Esophagus muscularis mucosa (tissue), 4 donors: Measurements from ENCODE around the gene SH3PXD2A. TPM values are rescaled to one million over a fixed set of nuclear protein-coding genes. Genes with fewer than 3 reads are reported as not detected.
A peak's percentile ranks its signal among the peaks of the same experiment; 100 is the strongest.

Source experiments
- DNase-seq: peaks from one replicate; pipeline ENCODE4 v3.0.0-alpha.2; 2017; ENCODE audit errors: extremely low spot score
- H3K27ac ChIP-seq, 4 donors: fragments of 200-600 bp; sonication (generic); replicated peaks in 1 of 4; 1 replicate in 3 of 4; 2 replicates in 1 of 4; pipeline ENCODE4 v1.5.1; 2016 to 2019; ENCODE audit warnings: mild to moderate bottlenecking in 1 of 4
- H3K27me3 ChIP-seq, 4 donors: fragments of 200-600 bp; sonication (generic); one replicate each; pipeline versions ENCODE4 v1.5.1 to v1.6.0; 2016 to 2019
- H3K36me3 ChIP-seq, 4 donors: fragments of 200-600 bp; sonication (generic); one replicate each; pipeline ENCODE4 v1.5.1; 2016 to 2019
- H3K4me1 ChIP-seq, 4 donors: fragments of 200-600 bp; sonication (generic); one replicate each; pipeline ENCODE4 v1.5.1; 2016 to 2019
- H3K4me3 ChIP-seq, 4 donors: fragments of 200-600 bp; sonication (generic); 1 replicate in 2 of 4; 2 replicates in 2 of 4; pipeline ENCODE4 v1.5.1; 2016 to 2019; ENCODE audit warnings: mild to moderate bottlenecking in 4 of 4, moderate library complexity in 1 of 4
- H3K9me3 ChIP-seq, 4 donors: fragments of 200-600 bp; sonication (generic); 1 replicate in 3 of 4; 2 replicates in 1 of 4; pipeline ENCODE4 v1.5.1; 2016 to 2019
- EP300 ChIP-seq: sonication (generic); formaldehyde crosslinking; IDR thresholded peaks from one replicate; pipeline ENCODE4 v1.6.1; 2017; ENCODE audit warnings: antibody characterized with exemption
- POLR2A ChIP-seq: fragments of 450-650 bp; IDR thresholded peaks from one replicate; pipeline ENCODE4 v1.6.1; 2017; ENCODE audit warnings: antibody characterized with exemption, moderate library complexity, mild to moderate bottlenecking, low read depth
- POLR2AphosphoS5 ChIP-seq, 2 donors: sonication (generic); formaldehyde crosslinking; IDR thresholded peaks; one replicate each; pipeline ENCODE4 v1.6.1; 2017; ENCODE audit warnings: antibody characterized with exemption in 2 of 2
- WGBS: methylation state at CpG from one replicate; pipeline ENCODE4 v1.1.5; 2018; 5-methylcytosine and 5-hydroxymethylcytosine counted together
- intact Hi-C: fragments of 100-400 bp; cut with DNase I; formaldehyde crosslinking; loops from one replicate; pipeline ENCODE4 v1.15.1; 2023
- total RNA-seq, 4 donors: library from RNA; depleted of rRNA; stranded (reverse); fragments of >200 nt; gene quantifications; one replicate each; pipeline versions ENCODE4 v1.1.0 to v1.2.1, GENCODE V29; 2016
- TF ChIP-seq, protein P1 (sequence below), 3 experiments: fragments of 200-600 bp in 2 of 3; fragments of 450-650 bp in 1 of 3; sonication (generic) in 2 of 3; IDR thresholded peaks; one replicate each; pipeline ENCODE4 v1.5.1; 2017 to 2019; ENCODE audit warnings: antibody characterized with exemption in 3 of 3, mild to moderate bottlenecking in 2 of 3, moderate library complexity in 1 of 3

Gene SH3PXD2A
- total RNA-seq, 4 donors from 2014 or later: 30.5 to 69.3 (median 40.0) TPM

DNA sequence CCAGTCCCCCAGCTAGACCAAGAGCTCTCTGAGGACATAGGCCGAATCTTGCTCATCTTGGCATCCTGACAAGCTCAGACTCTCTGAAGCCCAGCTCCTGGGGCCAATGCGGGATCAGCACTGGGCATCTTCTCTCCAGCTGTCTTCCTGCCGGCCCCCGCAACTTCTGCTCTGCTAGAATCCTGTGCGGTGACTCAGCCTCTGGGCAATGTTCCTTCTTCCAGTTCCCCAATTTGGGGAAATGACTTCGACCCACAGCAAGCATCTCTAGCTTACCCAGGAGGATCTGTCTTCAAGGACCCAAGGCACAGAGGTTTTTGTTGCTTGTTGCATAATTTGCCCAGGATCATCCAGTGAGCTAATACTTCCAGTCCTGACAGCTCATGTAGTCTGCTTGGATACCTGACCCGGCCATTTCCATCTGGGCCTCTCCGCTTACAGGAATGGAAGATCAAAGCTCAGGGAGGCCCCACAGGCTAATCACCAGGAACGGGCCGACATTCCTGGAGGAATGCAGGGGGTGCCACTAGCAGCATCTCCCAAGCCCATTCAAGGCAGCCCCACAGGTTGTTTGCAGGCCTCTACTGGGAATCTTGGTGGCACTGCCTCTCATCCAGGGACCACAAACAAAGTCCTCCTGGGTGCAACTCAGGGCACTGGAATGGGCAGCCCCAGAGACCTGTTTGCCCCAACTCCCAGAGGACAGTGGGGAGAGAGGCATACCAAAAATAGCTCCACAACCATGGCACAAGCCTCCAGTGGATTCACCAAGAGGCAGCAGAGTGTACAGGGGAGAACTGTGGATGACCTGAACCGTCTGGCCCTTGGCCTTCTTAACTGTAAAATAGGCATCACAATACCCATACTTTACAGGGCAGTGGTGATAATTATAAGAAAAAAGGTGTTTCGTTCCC is 210.0 kb downstream of the SH3PXD2A start:
- Histone ChIP-seq H3K4me1 (peaks cover 61 to 100% (median 88%) of the 10 kb centered on the region in 4 donors), H3K9me3 (no peaks in the 10 kb centered on the region), H3K27ac (peak overlapping the region; percentile 53 to 84 (median 71)), H3K4me3 (no peak overlapping the region), H3K36me3 (peaks cover 0 to 12% (median 11%) of the 10 kb centered on the region in 4 donors), H3K27me3 (no peaks in the 10 kb centered on the region)
- intact Hi-C loops: no loop called here
- TF ChIP-seq POLR2A (no peak), POLR2AphosphoS5 (IDR thresholded peaks at IDR 0.05) (peak; percentile 41 to 52)
- peak; percentile 96 for DNase-seq
- 39% methylated on average over 12 of the region's 12 CpGs for WGBS

DNA sequence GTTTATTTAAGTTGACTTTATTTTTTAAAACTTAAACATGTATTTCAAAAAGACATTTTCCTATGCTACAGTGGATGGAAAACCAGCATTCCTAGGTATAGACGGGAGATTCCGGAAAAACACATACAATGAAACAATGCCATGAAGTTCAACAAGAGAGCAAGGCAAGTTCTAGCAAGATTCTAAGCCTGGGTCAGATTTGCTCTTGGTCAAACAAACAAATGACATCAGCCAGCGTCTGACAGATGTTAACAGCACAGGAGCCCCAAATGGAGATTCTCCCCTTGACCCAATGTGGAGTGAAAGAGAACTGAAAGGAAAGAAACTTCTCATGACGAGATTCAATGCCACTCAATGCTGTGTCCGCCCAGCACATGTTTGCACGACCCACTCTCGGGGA is 212.0 kb downstream of the SH3PXD2A start:
- H3K4me3 ChIP-seq: no peak overlapping the region
- peaks cover 52 to 100% (median 86%) of the 10 kb centered on the region in 4 donors for H3K4me1 ChIP-seq
- TF ChIP-seq POLR2A (no peak), EP300 (no peak), POLR2AphosphoS5 (IDR thresholded peaks at IDR 0.05) (no peak)
- TF ChIP-seq, protein P1, sequence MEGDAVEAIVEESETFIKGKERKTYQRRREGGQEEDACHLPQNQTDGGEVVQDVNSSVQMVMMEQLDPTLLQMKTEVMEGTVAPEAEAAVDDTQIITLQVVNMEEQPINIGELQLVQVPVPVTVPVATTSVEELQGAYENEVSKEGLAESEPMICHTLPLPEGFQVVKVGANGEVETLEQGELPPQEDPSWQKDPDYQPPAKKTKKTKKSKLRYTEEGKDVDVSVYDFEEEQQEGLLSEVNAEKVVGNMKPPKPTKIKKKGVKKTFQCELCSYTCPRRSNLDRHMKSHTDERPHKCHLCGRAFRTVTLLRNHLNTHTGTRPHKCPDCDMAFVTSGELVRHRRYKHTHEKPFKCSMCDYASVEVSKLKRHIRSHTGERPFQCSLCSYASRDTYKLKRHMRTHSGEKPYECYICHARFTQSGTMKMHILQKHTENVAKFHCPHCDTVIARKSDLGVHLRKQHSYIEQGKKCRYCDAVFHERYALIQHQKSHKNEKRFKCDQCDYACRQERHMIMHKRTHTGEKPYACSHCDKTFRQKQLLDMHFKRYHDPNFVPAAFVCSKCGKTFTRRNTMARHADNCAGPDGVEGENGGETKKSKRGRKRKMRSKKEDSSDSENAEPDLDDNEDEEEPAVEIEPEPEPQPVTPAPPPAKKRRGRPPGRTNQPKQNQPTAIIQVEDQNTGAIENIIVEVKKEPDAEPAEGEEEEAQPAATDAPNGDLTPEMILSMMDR (IDR thresholded peaks at IDR 0.05): no peak
- WGBS: 78% methylated on average over 7 of the region's 7 CpGs
- intact Hi-C loops: no loop called here
- H3K36me3 ChIP-seq: peaks cover 0 to 12% (median 11%) of the 10 kb centered on the region in 4 donors
- H3K27ac ChIP-seq: peak overlapping the region in 2 of 4 donors; percentile 15 to 44
- H3K9me3 ChIP-seq: no peaks in the 10 kb centered on the region
- DNase-seq: no peak
- no peaks in the 10 kb centered on the region for H3K27me3 ChIP-seq

DNA sequence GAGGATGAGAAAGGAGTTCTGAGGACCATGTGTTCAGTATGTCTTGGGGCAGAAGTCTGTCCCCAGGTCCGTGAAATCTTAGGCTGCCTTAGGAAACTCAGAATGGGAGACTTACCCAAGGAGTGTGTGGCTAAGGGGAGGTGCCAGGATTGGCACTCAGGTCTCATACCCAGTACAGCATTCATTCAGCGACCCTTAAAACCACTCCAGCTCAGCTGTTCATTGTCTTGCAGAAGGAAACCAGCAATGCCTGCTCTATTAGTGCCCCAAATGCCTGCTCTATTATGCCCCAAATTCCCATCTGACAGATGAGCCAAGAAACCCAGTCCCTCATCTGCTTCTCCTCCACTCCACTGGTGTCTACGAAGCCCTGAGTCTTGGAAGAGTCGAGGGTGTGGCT is 214.1 kb downstream of the SH3PXD2A start:
- intact Hi-C loops: no loop called here

DNA sequence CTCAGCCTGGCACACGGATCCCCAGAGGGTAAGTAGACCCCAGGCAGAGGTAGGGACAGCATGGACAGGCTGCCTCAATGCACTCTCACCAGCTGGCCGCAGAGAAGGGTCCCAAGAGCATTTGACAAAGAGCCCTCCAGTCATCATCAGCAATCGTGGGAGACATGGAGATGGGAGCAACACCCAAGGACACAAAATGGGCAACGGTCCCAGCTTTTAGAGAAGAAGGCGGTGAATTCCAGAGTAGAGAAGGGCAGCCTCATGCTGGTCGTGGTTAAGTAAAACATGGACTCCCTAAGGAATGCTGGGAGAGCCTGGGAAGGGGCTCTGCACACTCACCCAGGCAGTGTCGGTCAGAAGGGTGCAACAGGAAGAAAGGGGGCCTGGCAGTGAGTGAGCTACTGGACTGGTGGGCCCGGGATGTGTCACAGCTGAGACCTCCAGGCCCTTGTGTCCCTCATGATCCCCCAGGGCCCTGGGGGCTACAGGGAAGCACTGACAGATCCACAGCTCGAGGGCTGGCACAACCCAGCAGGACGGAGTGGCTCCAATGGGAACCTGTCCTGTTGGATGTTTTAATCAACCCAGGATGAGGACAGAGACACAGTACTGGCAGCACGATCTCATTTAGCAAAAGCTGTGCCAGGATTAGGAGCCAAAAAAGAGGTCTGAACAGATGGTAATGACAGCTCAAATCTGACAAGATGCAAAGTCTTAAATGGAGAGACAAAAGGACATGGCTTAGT is 214.8 kb downstream of the SH3PXD2A start:
- Histone ChIP-seq H3K36me3 (peaks cover 0 to 3% (median 0%) of the 10 kb centered on the region in 4 donors), H3K27me3 (no peaks in the 10 kb centered on the region), H3K4me1 (peaks cover 60 to 100% (median 89%) of the 10 kb centered on the region in 4 donors), H3K27ac (peak overlapping the region; percentile 40 to 67 (median 51)), H3K4me3 (no peak overlapping the region), H3K9me3 (no peaks in the 10 kb centered on the region)
- intact Hi-C loops: no loop called here
- TF ChIP-seq EP300 (no peak), POLR2AphosphoS5 (IDR thresholded peaks at IDR 0.05) (peak in 1 of 2 donors; percentile 26)
- 47% methylated on average over 11 of the region's 11 CpGs for WGBS
- DNase-seq: no peak

More for the DNA sequence above, 214.1 kb downstream of the SH3PXD2A start:
- Histone ChIP-seq H3K4me3 (no peak overlapping the region), H3K4me1 (peaks cover 62 to 100% (median 89%) of the 10 kb centered on the region in 4 donors), H3K27me3 (no peaks in the 10 kb centered on the region), H3K27ac (peak overlapping the region; percentile 36 to 67 (median 47)), H3K36me3 (peaks cover 0 to 3% (median 1%) of the 10 kb centered on the region in 4 donors), H3K9me3 (no peaks in the 10 kb centered on the region)
- WGBS: 87% methylated on average over 4 of the region's 4 CpGs
- TF ChIP-seq POLR2AphosphoS5 (IDR thresholded peaks at IDR 0.05) (no peak), EP300 (no peak), POLR2A (no peak)
- TF ChIP-seq, protein P1 (IDR thresholded peaks at IDR 0.05): no peak
- DNase-seq: no peak

DNA sequence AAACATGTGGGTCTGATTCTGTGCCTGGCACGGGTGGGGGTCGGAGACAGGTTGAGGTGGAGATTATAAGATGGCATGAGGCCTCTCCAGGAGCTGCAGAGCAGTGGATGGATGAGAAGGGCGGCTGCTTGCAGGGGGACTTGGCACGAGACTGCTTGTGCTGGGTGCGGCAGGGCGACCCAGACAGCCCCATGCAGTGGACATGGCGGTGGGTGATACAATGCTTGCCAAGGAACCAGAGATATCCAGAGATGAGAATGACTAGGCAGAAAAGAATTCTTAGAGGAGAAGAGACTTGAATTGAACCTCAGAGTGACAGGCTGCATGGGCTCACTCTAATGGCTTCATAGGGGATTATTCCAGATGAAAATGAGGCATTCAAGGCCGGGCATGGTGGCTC is 216.4 kb downstream of the SH3PXD2A start:
- no peaks in the 10 kb centered on the region for H3K27me3 ChIP-seq
- TF ChIP-seq, protein P1 (IDR thresholded peaks at IDR 0.05): no peak
- no peak for TF ChIP-seq POLR2A
- TF ChIP-seq EP300: no peak
- TF ChIP-seq POLR2AphosphoS5 (IDR thresholded peaks at IDR 0.05): no peak
- no peak for DNase-seq
- no peaks in the 10 kb centered on the region for H3K9me3 ChIP-seq
- WGBS: 88% methylated on average over 8 of the region's 8 CpGs
- H3K4me1 ChIP-seq: peaks cover 54 to 93% (median 82%) of the 10 kb centered on the region in 4 donors
- H3K36me3 ChIP-seq: peaks cover 0 to 5% (median under 1%) of the 10 kb centered on the region in 4 donors
- no peak overlapping the region for H3K4me3 ChIP-seq
- intact Hi-C loops: no loop called here
- H3K27ac ChIP-seq: peak overlapping the region; percentile 83 to 86 (median 84)
